ENCODE data around the gene KIRREL1.

- TF ChIP-seq YY1 (IDR thresholded peaks at IDR 0.05; ENCODE audit: insufficient read depth, insufficient read length) (no peak), ZNF274 (IDR thresholded peaks at IDR 0.05; ENCODE audit: low read depth, low read length) (no peak), SUZ12 (IDR thresholded peaks at IDR 0.05; ENCODE audit: extremely low read depth, insufficient read depth, insufficient read length) (no peak)
These were observed 152.7 kb downstream of the KIRREL1 start for GRCh38 chr1:158146165-158146564.

Measured in NT2/D1 (cell line).